ENCODE data around the gene PFKFB4. TPM values are rescaled to one million over a fixed set of nuclear protein-coding genes. Genes with fewer than 3 reads are reported as not detected.
A peak's percentile ranks its signal among the peaks of the same experiment; 100 is the strongest.

PFKFB4 gene
- total RNA-seq, 1 donor from 2014 or later, result 18.2 TPM

DNA sequence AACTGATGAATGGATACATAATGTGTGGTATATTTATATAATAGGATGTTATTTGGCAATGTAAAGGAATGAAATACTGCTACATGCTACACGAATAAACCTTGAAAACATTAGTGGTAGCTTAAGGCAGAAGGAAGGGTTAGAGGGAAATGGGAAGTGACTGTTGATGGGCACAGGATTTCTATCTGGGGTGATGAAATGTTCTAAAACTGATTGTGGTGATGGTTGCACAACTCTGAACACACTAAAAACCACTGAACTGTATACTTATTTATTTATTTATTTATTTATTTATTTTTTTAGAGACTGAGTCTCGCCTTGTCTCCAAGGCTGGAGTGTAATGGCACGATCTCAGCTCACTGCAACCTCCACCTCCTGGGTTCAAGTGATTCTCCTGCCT is 27.8 kb downstream of the PFKFB4 start:
- TF ChIP-seq, protein P1, sequence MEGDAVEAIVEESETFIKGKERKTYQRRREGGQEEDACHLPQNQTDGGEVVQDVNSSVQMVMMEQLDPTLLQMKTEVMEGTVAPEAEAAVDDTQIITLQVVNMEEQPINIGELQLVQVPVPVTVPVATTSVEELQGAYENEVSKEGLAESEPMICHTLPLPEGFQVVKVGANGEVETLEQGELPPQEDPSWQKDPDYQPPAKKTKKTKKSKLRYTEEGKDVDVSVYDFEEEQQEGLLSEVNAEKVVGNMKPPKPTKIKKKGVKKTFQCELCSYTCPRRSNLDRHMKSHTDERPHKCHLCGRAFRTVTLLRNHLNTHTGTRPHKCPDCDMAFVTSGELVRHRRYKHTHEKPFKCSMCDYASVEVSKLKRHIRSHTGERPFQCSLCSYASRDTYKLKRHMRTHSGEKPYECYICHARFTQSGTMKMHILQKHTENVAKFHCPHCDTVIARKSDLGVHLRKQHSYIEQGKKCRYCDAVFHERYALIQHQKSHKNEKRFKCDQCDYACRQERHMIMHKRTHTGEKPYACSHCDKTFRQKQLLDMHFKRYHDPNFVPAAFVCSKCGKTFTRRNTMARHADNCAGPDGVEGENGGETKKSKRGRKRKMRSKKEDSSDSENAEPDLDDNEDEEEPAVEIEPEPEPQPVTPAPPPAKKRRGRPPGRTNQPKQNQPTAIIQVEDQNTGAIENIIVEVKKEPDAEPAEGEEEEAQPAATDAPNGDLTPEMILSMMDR (IDR thresholded peaks at IDR 0.05; ENCODE audit: insufficient read depth, low read length, severe bottlenecking), result no peak
- DNase-seq (ENCODE audit: low read depth), result no peak

GRCh38 chr3:48528048-48528447 is 28.6 kb downstream of the PFKFB4 start:
- FAIRE-seq (no peak), DNase-seq (ENCODE audit: low read depth) (no peak)
- TF ChIP-seq, protein P1 (IDR thresholded peaks at IDR 0.05; ENCODE audit: insufficient read depth, low read length, severe bottlenecking), result no peak
- Histone ChIP-seq H3K27me3 (ENCODE audit: control insufficient read depth, insufficient read depth, low read length) (no peaks in the 10 kb centered on the region), H3K4me3 (ENCODE audit: low read depth, low read length) (no peak overlapping the region), H3K36me3 (ENCODE audit: control insufficient read depth, insufficient read depth, low read length) (peaks cover 14% of the 10 kb centered on the region)

More for the DNA sequence above, 27.8 kb downstream of the PFKFB4 start:
- FAIRE-seq, result no peak
- H3K27me3 ChIP-seq (ENCODE audit: control insufficient read depth, insufficient read depth, low read length), result no peaks in the 10 kb centered on the region
- peaks cover 10% of the 10 kb centered on the region for H3K36me3 ChIP-seq (ENCODE audit: control insufficient read depth, insufficient read depth, low read length)
- H3K4me3 ChIP-seq (ENCODE audit: low read depth, low read length), result no peak overlapping the region

- Histone ChIP-seq H3K36me3 (ENCODE audit: control insufficient read depth, insufficient read depth, low read length) (peaks cover 24% of the 10 kb centered on the region), H3K27me3 (ENCODE audit: control insufficient read depth, insufficient read depth, low read length) (no peaks in the 10 kb centered on the region), H3K4me3 (ENCODE audit: low read depth, low read length) (no peak overlapping the region)
- FAIRE-seq, result no peak
- TF ChIP-seq, protein P1 (IDR thresholded peaks at IDR 0.05; ENCODE audit: insufficient read depth, low read length, severe bottlenecking), result no peak
- DNase-seq (ENCODE audit: low read depth), result no peak
Observed at GRCh38 chr3:48524970-48525369, 31.6 kb downstream of the PFKFB4 start.

DNA sequence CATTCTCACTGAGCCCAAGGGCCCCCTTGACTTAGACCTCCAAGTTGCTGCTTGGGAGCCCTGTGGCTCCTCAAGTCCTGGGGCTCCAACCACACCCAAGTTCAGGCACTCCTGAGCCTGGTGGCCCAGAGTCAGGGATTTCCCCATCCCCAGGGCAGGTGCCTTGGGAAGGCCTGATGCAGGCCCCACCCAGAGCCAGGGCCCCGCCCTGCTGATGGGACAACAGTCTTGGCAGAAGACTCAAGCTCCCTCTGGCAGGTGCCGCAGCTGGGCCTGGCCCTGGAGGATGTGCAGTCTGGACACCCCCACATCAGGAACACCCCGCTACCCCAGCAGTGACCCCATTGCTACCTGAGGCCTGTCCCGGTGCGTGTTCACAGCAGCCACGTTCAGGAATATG is 35.0 kb downstream of the PFKFB4 start:
- Histone ChIP-seq H3K4me3 (ENCODE audit: low read depth, low read length) (no peak overlapping the region), H3K27me3 (ENCODE audit: control insufficient read depth, insufficient read depth, low read length) (no peaks in the 10 kb centered on the region), H3K36me3 (ENCODE audit: control insufficient read depth, insufficient read depth, low read length) (peaks cover 28% of the 10 kb centered on the region)
- TF ChIP-seq, protein P1 (IDR thresholded peaks at IDR 0.05; ENCODE audit: insufficient read depth, low read length, severe bottlenecking), result no peak
- no peak for DNase-seq (ENCODE audit: low read depth)
- FAIRE-seq, result no peak

DNA sequence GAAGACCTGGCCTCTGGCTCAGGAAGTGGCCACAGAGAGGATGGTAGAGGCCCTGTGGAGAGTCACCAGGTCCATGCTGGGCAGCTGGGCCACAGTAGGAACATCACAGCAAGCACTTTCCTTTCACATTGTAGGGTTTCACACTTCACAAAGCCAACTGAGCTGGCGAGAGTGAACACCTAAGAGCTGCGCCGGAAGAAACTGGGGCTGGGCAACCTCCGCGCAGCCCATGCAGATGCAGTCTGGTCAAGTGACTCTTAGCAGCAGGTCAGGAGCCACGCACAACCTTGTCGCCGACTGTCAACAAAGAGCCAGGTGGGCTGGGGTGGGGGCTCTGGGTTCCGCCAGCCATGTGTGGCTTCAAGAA is 37.3 kb downstream of the PFKFB4 start:
- Histone ChIP-seq H3K27me3 (ENCODE audit: control insufficient read depth, insufficient read depth, low read length) (no peaks in the 10 kb centered on the region), H3K36me3 (ENCODE audit: control insufficient read depth, insufficient read depth, low read length) (peaks cover 27% of the 10 kb centered on the region), H3K4me3 (ENCODE audit: low read depth, low read length) (no peak overlapping the region)
- FAIRE-seq (peak; percentile 7), DNase-seq (ENCODE audit: low read depth) (no peak)
- TF ChIP-seq, protein P1 (IDR thresholded peaks at IDR 0.05; ENCODE audit: insufficient read depth, low read length, severe bottlenecking), result no peak

DNA sequence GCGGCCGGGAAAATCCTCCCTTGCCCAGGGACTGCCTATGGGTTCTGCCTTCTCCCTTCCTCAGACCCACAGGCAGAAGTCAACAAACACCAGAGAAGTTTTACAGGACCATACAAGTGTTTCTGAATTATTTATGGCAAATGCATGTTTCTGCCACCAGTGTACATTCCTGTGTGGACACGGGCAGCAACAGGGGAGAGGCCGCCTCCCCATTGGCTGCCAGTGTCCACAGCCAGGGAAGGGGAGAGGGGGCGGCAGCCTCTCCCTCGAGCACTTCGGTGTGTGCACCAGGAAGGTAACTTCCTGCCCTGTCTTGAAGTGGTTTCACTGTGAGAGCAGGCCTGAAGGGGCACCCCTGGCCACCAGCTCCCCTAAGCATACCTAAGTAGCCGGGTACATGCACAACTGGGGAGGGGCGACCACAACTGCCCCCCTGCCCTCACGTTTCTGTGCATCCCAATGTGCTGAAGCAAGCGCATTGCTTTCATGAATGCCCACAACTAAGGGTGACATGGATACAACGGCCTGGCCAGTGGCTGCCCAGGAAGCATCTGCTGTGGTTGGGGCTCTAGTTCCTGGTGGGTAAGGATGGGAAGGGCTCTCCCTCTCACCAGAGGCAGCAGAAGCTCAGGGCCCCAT is 37.8 kb downstream of the PFKFB4 start:
- DNase-seq (ENCODE audit: low read depth) (no peak), FAIRE-seq (no peak)
- no peak overlapping the region for H3K4me3 ChIP-seq (ENCODE audit: low read depth, low read length)
- TF ChIP-seq, protein P1 (IDR thresholded peaks at IDR 0.05; ENCODE audit: insufficient read depth, low read length, severe bottlenecking), result no peak
- H3K27me3 ChIP-seq (ENCODE audit: control insufficient read depth, insufficient read depth, low read length), result no peaks in the 10 kb centered on the region
- H3K36me3 ChIP-seq (ENCODE audit: control insufficient read depth, insufficient read depth, low read length), result peaks cover 26% of the 10 kb centered on the region
